Stimulated activated CD8-positive, alpha-beta memory T cell treated with anti-CD3 and anti-CD28 coated beads, Interleukin-7, amount 100 ng/mL, for 4 hours (primary cell): ENCODE results near the gene UBE2K.
"Not testable (repeated sequence)": the region's sequence is repeated elsewhere in the genome, so short reads cannot be mapped to it uniquely, and the experiment has no call there.

ENCODE experiments used
- DNase-seq, 2 donors: peaks; one replicate each; pipeline ENCODE4 v3.0.0-alpha.2; 2020; ENCODE audit warnings: low read depth in 2 of 2

UBE2K gene

GRCh38 chr4:39689970-39690369, 8.0 kb upstream of the UBE2K start:
- no peak for DNase-seq

- DNase-seq = no peak
Observed at GRCh38 chr4:39698424-39699009, 581 bp downstream of the UBE2K start.

GRCh38 chr4:39699687-39700409, 1.9 kb downstream of the UBE2K start:
- DNase-seq = no peak

DNA sequence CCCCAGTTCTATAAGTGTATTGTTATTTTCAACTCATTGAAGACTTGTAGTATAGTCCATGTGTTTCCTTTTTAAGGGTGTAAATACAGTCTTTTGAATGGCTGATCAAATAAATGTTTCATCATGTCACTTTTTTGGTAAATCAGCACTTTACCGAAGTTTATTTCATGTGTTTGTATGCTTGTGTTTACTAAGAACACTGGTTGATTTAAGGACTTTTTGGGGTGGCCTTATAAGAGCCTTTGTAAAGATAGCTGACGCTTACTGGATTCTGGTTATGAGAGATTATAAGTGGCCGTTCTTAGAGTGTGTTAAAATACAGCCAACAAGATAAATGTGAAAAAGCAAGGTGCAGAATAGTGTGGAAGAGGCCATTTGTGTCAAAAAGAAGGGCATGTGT, 2.6 kb downstream of the UBE2K start:
- DNase-seq = no peak

DNA sequence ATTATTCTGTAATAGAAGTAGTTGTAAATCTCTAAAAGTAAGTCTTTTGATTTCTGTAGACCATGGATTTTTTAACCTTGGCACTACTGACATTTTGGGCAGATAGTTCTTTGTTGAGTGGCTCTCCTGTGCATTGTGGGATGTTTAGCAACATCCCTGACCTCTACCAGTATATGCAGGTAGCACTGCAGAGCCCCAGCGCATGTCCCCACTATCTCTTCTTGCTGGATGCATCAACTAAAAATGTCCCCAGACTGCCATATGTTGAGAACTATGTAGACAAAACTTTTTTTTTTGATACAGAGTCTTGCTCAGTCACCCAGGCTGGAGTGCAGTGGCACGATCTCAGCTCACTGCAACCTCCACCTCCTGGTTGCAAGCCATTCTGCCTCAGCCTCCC, 4.8 kb downstream of the UBE2K start:
- DNase-seq = no peak

- DNase-seq = not testable (repeated sequence)
Observed at GRCh38 chr4:39704789-39705188, 6.9 kb downstream of the UBE2K start.

GRCh38 chr4:39706334-39706733, 8.4 kb downstream of the UBE2K start:
- no peak for DNase-seq

- DNase-seq = no peak
Observed at GRCh38 chr4:39706741-39707511, 9.0 kb downstream of the UBE2K start.

GRCh38 chr4:39710098-39710896, 12.4 kb downstream of the UBE2K start:
- no peak for DNase-seq

- no peak for DNase-seq
Observed at GRCh38 chr4:39712819-39713607, 15.1 kb downstream of the UBE2K start.

DNA sequence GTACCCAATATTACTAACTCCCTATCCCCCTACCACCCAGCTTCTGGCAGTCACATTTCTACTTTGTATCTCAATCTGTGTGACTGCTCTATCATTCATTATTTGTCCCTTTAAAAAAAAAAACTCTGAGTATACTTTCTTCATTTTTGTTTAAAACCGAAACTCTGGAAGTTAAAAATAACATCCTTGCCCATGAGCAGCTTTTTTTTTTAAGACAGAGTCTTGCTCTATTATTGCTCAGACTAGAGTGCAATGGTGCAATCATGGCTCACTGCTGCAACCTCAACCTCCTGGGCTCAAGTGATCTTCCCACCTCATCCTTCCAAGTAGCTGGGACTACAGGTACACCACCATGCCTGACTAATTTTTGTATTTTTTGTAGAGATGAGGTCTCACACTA, 15.8 kb downstream of the UBE2K start:
- no peak for DNase-seq

GRCh38 chr4:39714166-39714565, 16.2 kb downstream of the UBE2K start:
- DNase-seq = no peak

DNA sequence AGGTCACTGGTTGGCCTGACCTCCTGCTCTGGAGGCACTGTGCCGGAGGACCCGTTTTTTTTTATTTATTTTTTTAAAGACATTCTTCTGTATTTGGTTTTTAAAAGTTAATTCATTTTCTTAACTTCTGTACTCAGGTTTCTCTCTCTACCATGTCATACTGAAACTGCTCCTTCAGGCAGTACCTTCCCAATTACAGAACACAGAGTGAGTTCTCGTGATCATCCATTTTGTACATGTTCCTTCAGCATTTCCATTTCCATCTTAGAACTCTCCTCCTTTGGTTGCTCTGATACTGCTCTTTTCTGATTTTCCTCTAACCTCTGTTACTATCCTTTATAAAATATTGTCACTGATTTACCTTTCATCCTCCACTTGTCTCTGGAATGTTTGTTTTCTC, 17.9 kb downstream of the UBE2K start:
- no peak for DNase-seq

GRCh38 chr4:39716356-39716755, 18.4 kb downstream of the UBE2K start:
- no peak for DNase-seq

- DNase-seq = not testable (repeated sequence)
Observed at GRCh38 chr4:39717743-39718142, 19.8 kb downstream of the UBE2K start.

- no peak for DNase-seq
Observed at GRCh38 chr4:39718366-39719323, 20.7 kb downstream of the UBE2K start.

GRCh38 chr4:39719804-39720580, 22.1 kb downstream of the UBE2K start:
- DNase-seq = no peak

DNA sequence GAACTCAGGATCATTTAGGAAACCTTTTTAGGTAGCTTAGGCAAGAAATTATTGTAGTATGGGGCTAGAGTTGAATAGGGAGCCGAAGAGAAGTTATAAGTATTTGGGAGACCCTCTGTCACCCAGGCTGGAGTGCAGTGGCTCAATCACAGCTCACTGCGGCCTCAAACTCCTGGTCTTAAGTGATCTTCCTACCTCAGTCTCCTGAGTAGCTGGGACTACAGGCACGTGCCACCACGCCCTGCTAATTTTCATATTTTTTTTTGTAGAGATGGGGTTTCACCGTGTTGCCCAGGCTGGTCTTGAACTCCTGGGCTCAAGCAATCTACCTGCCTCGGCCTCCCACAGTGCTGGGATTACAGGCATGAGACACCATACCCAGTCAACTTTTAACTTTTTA, 23.3 kb downstream of the UBE2K start:
- DNase-seq = not testable (repeated sequence)

DNA sequence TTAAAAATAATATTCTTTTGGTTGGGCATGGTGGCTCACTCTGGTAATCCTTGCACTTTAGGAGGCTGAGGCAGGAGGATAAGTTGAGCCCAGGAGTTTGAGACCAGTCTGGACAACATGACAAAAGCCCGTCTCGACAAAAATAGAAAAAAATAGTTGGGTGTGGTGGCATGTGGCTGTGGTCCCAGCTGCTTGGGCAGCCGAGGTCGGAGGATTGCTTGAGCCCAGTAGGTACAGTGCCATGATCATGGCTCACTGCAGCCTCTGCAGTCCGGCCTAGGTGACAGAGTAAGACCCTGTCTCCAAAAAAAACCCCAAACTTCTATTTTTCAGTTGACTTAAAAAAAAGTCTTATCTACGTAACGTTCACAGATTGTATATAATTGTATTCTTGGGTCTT, 23.9 kb downstream of the UBE2K start:
- no peak for DNase-seq
